Pulmonary artery endothelial cell (primary cell): ENCODE measurements around the gene RYR1. TPM values are rescaled to one million over a fixed set of nuclear protein-coding genes. Genes with fewer than 3 reads are reported as not detected.

Experiments
- total RNA-seq: library from RNA; depleted of rRNA; stranded (reverse); fragments of >200 nt; gene quantifications from 2 replicates; pipeline ENCODE4 v1.2.3, GENCODE V29; 2014

The RYR1 gene
- total RNA-seq, 1 donor from 2014 or later, result 0.26 TPM

Other genes with a start within 250 kb of the RYR1 start
- gene DPF1, start 209.5 kb upstream of the RYR1 start, total RNA-seq, result 1.3 and 1.8 TPM in 2 replicates
- 0.66 and 3.0 TPM in 2 replicates for gene PPP1R14A, start 177.3 kb upstream of the RYR1 start, total RNA-seq
- gene SPINT2, start 169.1 kb upstream of the RYR1 start, total RNA-seq, result 5.9 and 12.6 TPM in 2 replicates
- gene C19orf33, start 129.4 kb upstream of the RYR1 start, total RNA-seq, result 27.9 and 33.4 TPM in 2 replicates
- 78.7 and 98.5 TPM in 2 replicates for gene YIF1B, start 117.7 kb upstream of the RYR1 start, total RNA-seq
- gene KCNK6, start 113.8 kb upstream of the RYR1 start, total RNA-seq, result 7.0 and 13.7 TPM in 2 replicates
- gene CATSPERG, start 97.9 kb upstream of the RYR1 start, total RNA-seq, result 0.73 and 2.3 TPM in 2 replicates
- 316 and 323 TPM in 2 replicates for gene PSMD8, start 59.1 kb upstream of the RYR1 start, total RNA-seq
- gene GGN, start 45.7 kb upstream of the RYR1 start, total RNA-seq, result 0.33 and 0.35 TPM in 2 replicates
- 3.4 and 3.6 TPM in 2 replicates for gene SPRED3, start 45.0 kb upstream of the RYR1 start, total RNA-seq
- gene FAM98C, start 30.6 kb upstream of the RYR1 start, total RNA-seq, result 7.7 and 8.2 TPM in 2 replicates
- not detected in 2 replicates for gene RASGRP4, start 7.5 kb upstream of the RYR1 start, total RNA-seq
- 0.13 and 0.21 TPM in 2 replicates for gene MAP4K1, start 184.3 kb downstream of the RYR1 start, total RNA-seq
- gene EIF3K, start 185.5 kb downstream of the RYR1 start, total RNA-seq, result 439 and 457 TPM in 2 replicates
- 287 and 407 TPM in 2 replicates for gene ACTN4, start 214.0 kb downstream of the RYR1 start, total RNA-seq